HG03520 (cell line): Measurements from ENCODE around the gene LIMK1.
"Not testable (repeated sequence)": the region's sequence is repeated elsewhere in the genome, so short reads cannot be mapped to it uniquely, and the experiment has no call there.

Experiments
- ATAC-seq: cut with Tn5 transposase; IDR thresholded peaks from one replicate; pipeline ENCODE4 v1.9.1; 2021; ENCODE audit warnings: mild to moderate bottlenecking, moderate library complexity; ENCODE audit not compliant: unreplicated experiment

The LIMK1 gene

GRCh38 chr7:74083117-74083876 lies at the start of gene LIMK1:
Gene LIMK1 (plus strand): TSS chr7:74083804. CDS start chr7:74083991, 187 bp downstream.
- ATAC-seq = peak; percentile 54

- ATAC-seq = no peak
Measured at GRCh38 chr7:74037609-74038008, 46.0 kb upstream of the LIMK1 start.

GRCh38 chr7:74038194-74038961 lies 45.2 kb upstream of the LIMK1 start:
- no peak for ATAC-seq

- ATAC-seq = no peak
Measured at GRCh38 chr7:74039337-74039736, 44.3 kb upstream of the LIMK1 start.

DNA sequence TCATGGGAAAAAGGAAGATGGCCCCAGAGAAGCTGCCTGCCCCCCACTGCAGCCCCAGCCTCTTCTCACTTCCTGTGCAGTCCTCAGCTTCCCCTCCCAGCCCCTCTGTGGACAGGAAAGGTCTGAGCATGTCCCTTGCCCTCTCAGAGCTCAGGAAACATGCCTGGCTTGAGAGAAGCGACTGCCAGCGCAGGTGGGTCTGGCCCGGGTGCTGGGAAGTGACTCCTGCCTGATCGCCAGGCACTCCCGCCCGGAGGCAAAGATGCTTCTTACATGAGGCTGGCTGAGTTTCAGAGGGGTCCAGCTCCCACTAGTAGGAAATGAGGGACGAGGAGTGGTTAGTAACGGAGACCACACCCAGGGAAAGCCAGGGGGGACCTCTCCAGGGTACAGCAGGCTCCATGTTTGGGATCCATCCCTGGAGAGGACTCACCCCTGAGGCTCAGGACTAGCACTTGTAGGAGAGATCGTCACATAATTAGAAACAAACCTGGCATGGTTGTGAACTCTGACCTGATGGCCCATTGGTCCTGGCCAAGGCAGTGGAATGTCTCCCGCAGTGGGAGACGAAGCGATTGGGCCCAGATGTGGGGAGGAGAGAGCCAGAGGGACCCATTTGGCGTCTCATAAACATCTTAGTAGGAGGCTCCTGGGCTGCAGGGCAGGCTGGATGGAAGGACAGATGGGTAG lies 43.4 kb upstream of the LIMK1 start:
- ATAC-seq = no peak

- no peak for ATAC-seq
Measured at GRCh38 chr7:74040791-74041520, 42.6 kb upstream of the LIMK1 start.

DNA sequence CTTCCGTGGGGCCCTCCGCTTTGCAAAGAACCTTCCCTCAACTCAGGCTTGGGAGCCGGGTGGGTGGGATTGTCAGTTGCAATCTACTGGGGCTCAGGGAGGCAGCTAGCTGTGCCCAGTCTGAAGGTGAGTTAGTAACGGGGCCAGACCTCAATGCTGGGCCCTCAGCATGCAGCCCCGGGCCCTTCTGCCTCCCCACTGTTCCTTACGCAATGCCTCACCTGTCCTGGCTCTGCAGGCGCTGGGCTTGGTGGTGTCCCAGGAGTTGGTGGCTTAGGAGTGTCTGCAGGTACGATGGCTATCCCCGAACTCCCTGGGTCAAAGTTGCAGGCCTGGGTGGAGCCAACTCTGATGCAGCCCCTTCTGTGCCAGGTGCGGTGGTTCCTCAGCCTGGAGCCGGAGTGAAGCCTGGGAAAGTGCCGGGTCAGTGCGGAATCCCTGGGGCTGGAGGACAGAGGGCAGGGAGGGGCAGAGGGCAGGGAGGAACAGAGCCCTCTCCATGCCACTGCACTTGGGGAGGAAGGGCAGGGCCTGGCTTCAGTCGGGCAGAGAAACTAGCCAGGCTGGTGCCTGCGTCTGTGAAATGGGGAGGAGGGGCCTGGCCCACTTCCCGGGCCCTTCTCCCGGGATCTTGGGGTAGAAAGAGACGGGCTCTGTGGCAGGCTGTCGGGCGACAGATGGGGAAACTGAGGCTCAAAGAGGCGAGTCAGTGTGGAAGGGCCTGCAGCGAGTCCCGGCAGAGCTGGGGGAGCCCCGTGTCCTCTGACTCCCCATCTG lies 40.7 kb upstream of the LIMK1 start:
- no peak for ATAC-seq

DNA sequence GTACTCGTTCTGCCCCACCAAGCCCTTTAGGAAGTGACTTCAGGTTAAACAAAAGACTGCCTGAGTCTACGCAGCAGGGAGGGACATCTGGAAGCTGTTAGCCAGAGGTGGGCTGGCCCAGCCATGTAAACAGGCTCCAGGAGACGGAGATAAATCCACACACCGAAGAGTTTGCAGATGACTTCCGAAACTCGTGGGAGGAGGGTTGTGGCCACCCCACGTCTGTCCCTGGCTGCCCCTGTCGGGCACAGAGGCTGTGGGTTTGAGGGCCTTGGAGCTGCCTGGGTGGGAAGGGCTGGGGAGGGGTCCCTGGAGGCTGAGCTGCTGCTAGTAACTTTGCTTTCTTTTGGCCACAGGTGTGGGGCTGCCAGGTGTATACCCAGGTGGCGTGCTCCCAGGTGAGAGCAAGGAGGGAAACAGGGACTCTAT lies 40.1 kb upstream of the LIMK1 start:
- ATAC-seq = no peak

DNA sequence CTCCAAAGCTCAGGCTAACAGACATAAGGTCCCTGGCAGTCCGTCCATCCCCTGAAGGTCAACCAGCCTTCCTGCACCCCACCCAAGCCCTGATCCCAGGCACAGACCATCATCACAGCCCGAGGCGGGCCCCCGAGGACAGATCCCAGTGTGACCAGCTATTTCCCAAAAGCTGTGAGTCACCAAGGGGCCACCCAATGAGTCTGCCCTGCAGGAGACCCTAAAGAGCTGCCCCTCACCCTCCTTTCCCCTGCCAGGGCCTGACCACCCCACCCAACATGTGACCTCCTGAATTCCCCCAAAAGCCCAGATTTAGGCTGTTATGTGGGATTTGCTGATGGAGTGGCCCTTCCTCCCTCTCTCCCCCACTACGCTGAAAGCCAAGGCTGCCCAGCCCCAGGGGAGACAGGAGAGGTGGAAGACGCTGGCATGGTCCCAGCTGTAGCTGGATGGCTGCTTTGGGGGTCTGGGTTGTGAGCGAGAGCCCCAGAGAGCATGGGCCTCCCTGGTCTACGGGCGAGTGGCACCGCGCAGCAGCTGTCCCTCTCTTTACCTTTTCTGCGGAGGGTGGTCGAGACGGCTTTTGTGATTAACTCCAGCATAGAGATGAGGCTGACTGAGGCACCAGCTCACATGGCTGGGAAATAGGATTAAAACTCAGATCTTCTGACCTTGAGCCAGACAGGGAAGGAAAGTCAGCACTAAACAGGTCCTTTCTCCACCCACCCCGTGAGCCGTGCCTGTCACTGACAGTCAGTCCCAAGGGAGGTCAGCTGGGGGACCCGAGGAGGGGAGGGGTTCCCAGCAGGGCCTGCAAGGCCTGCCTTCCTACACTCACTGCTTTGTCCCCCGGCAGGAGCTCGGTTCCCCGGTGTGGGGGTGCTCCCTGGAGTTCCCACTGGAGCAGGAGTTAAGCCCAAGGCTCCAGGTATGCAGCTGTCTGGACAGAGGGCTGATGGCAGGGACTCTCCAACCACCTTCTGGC lies 38.9 kb upstream of the LIMK1 start:
- ATAC-seq = no peak

DNA sequence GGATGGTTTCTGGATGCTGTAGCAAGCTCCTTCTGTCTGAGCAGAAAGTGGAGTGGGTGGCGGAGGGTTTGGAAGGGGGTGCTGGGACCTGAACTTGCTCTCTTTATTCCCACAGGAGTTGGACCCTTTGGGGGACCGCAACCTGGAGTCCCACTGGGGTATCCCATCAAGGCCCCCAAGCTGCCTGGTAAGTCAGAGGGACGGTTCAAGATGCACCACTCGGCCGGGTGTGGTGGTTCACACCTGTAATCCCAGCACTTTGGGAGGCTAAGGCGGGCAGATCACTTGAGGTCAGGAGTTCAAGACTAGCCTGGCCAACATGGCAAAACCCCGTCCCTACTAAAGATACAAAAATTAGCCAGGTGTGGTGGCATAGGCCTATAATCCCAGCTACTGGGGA lies 37.0 kb upstream of the LIMK1 start:
- not testable (repeated sequence) for ATAC-seq

DNA sequence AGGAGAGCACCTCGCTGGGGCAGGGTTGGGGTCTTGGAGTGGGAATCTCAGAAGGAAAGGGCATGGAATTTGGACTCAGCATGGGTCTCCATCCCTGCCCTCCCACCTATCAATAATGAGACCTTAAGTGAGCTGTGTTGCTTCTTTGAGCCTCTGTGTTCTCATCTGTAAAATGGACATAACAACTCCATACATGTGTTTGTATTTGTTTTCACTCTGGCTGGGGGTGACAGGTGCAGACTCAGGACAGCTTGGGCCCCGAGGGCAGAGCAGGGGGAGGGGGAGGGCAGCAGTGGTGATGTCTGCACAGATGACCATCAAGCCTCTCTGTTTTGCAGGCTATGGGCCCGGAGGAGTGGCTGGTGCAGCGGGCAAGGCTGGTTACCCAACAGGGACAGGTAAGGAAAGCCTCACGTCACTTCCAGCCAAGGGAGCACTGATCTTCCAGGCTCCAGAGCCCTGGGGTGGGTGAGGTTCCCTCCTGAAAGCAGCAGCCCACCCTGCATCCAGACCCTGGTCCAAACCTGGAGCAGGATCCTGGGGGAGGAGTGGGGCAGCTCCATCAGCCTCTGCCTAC lies 35.7 kb upstream of the LIMK1 start:
- no peak for ATAC-seq

GRCh38 chr7:74048999-74049599 lies 34.5 kb upstream of the LIMK1 start:
- no peak for ATAC-seq

GRCh38 chr7:74049997-74050798 lies 33.4 kb upstream of the LIMK1 start:
- no peak for ATAC-seq

DNA sequence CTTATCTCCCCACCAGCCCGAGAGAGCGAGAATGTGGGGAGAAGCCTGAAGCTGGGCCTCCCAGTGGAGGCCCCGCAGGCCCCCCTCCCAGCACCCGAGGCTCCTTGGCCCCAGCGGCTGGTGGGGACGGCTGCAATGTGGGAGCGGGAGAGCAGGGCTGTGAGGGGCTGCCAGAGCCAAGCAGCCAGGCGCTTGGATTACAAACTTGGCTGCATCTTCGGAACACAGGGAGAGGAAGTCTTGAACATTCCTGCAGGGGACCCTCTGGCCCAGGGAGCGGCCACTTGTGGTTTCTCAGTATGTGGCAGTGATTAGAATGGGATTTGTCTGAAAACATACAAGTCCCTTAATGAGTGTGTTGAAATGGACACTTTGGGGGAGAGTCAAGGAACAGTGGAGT lies 32.4 kb upstream of the LIMK1 start:
- ATAC-seq = no peak

- no peak for ATAC-seq
Measured at GRCh38 chr7:74051629-74052410, 31.8 kb upstream of the LIMK1 start.

DNA sequence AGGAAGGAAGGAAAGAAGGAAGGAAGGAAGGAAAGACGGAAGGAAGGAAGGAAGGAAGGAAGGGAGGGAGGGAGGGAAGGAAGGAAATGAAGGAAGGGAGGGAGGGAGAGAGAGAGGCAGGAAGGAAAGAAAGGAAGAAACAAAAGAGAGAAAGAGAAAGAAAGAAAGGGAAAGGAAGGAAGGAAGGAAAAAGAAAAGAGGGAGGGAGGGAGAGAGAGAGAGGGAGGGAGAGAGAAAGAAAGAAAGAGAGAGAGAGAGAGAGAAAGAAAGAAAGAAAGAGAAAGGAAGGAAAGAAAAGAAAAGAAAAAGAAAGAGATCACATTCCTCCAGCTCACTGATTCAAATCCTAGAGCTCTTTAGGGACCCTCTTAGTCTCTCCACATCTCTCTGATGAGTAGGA lies 31.0 kb upstream of the LIMK1 start:
- ATAC-seq = no peak
